BLaER1 (cell line): ENCODE results near the gene RASD2.

Source experiments
- H3K27ac ChIP-seq: shearing (Covaris generic); formaldehyde crosslinking; 2 replicates; pipeline ENCODE4 v1.8.1; 2022
- H3K27me3 ChIP-seq: shearing (Covaris generic); formaldehyde crosslinking; 2 replicates; pipeline ENCODE4 v1.8.1; 2022
- H3K36me3 ChIP-seq: shearing (Covaris generic); formaldehyde crosslinking; 2 replicates; pipeline ENCODE4 v1.8.1; 2022
- H3K4me1 ChIP-seq: shearing (Covaris generic); formaldehyde crosslinking; 2 replicates; pipeline ENCODE4 v1.8.1; 2022
- H3K4me2 ChIP-seq: shearing (Covaris generic); formaldehyde crosslinking; 2 replicates; pipeline ENCODE4 v1.8.1; 2022
- H3K4me3 ChIP-seq: shearing (Covaris generic); formaldehyde crosslinking; 2 replicates; pipeline ENCODE4 v1.8.1; 2022
- H3K9ac ChIP-seq: shearing (Covaris generic); formaldehyde crosslinking; 2 replicates; pipeline ENCODE4 v1.8.1; 2022
- H3K9me3 ChIP-seq: shearing (Covaris generic); formaldehyde crosslinking; 2 replicates; pipeline ENCODE4 v1.8.1; 2022
- H4K20me1 ChIP-seq: shearing (Covaris generic); formaldehyde crosslinking; 2 replicates; pipeline ENCODE4 v1.8.1; 2022
- Cebpa-rat ChIP-seq: shearing (Covaris generic); IDR thresholded peaks from 2 replicates; pipeline ENCODE4 v1.8.1; 2022

RASD2 gene

GRCh38 chr22:35597692-35598395 is 57.2 kb downstream of the RASD2 start:
- H3K36me3 ChIP-seq: no peaks in the 10 kb centered on the region
- H3K27ac ChIP-seq: no peak overlapping the region
- H3K4me2 ChIP-seq: no peak overlapping the region
- no peak for TF ChIP-seq Cebpa-rat
- no peak overlapping the region for H3K9ac ChIP-seq
- H3K27me3 ChIP-seq: no peaks in the 10 kb centered on the region
- H3K4me3 ChIP-seq: no peak overlapping the region
- no peaks in the 10 kb centered on the region for H4K20me1 ChIP-seq
- H3K4me1 ChIP-seq: peaks cover 6% of the 10 kb centered on the region; the same call in 1 of the 2 replicates
- no peaks in the 10 kb centered on the region for H3K9me3 ChIP-seq

GRCh38 chr22:35598396-35598710 is 57.7 kb downstream of the RASD2 start:
- peaks cover 6% of the 10 kb centered on the region; the same call in 1 of the 2 replicates for H3K4me1 ChIP-seq
- H3K9me3 ChIP-seq: no peaks in the 10 kb centered on the region
- H3K4me2 ChIP-seq: no peak overlapping the region
- H3K27ac ChIP-seq: no peak overlapping the region
- H3K4me3 ChIP-seq: no peak overlapping the region
- H3K9ac ChIP-seq: no peak overlapping the region
- no peaks in the 10 kb centered on the region for H3K36me3 ChIP-seq
- no peak for TF ChIP-seq Cebpa-rat
- H4K20me1 ChIP-seq: no peaks in the 10 kb centered on the region
- no peaks in the 10 kb centered on the region for H3K27me3 ChIP-seq

GRCh38 chr22:35599364-35599763 is 58.7 kb downstream of the RASD2 start:
- Histone ChIP-seq H3K4me2 (no peak overlapping the region), H3K4me3 (no peak overlapping the region)
- TF ChIP-seq Cebpa-rat: no peak

GRCh38 chr22:35600476-35600875 is 59.8 kb downstream of the RASD2 start:
- TF ChIP-seq Cebpa-rat: no peak
- H3K4me2 ChIP-seq: no peak overlapping the region
- no peak overlapping the region for H3K27ac ChIP-seq

More at GRCh38 chr22:35599364-35599763, 58.7 kb downstream of the RASD2 start:
- peaks cover 8% of the 10 kb centered on the region for H3K4me1 ChIP-seq
- H3K27me3 ChIP-seq: no peaks in the 10 kb centered on the region
- no peaks in the 10 kb centered on the region for H3K9me3 ChIP-seq
- no peaks in the 10 kb centered on the region for H4K20me1 ChIP-seq
- no peak overlapping the region for H3K27ac ChIP-seq
- no peaks in the 10 kb centered on the region for H3K36me3 ChIP-seq
- H3K9ac ChIP-seq: no peak overlapping the region

GRCh38 chr22:35601013-35601580 is 60.5 kb downstream of the RASD2 start:
- Histone ChIP-seq H3K36me3 (no peaks in the 10 kb centered on the region), H4K20me1 (no peaks in the 10 kb centered on the region), H3K27me3 (no peaks in the 10 kb centered on the region), H3K4me3 (no peak overlapping the region), H3K27ac (no peak overlapping the region), H3K9me3 (no peaks in the 10 kb centered on the region), H3K9ac (no peak overlapping the region), H3K4me2 (no peak overlapping the region), H3K4me1 (peaks cover 18% of the 10 kb centered on the region)
- no peak for TF ChIP-seq Cebpa-rat

More at GRCh38 chr22:35600476-35600875, 59.8 kb downstream of the RASD2 start:
- Histone ChIP-seq H3K4me3 (no peak overlapping the region), H3K9me3 (no peaks in the 10 kb centered on the region), H3K27me3 (no peaks in the 10 kb centered on the region), H3K9ac (no peak overlapping the region), H4K20me1 (no peaks in the 10 kb centered on the region), H3K36me3 (no peaks in the 10 kb centered on the region), H3K4me1 (peaks cover 18% of the 10 kb centered on the region)

- no peaks in the 10 kb centered on the region for H3K36me3 ChIP-seq
- H3K9ac ChIP-seq: no peak overlapping the region
- no peak for TF ChIP-seq Cebpa-rat
- H3K27me3 ChIP-seq: no peaks in the 10 kb centered on the region
- H3K27ac ChIP-seq: no peak overlapping the region
- no peaks in the 10 kb centered on the region for H3K9me3 ChIP-seq
- no peak overlapping the region for H3K4me3 ChIP-seq
- peaks cover 18% of the 10 kb centered on the region for H3K4me1 ChIP-seq
- no peak overlapping the region for H3K4me2 ChIP-seq
- H4K20me1 ChIP-seq: no peaks in the 10 kb centered on the region
Measured at GRCh38 chr22:35601743-35602615, 61.3 kb downstream of the RASD2 start.
